ENCODE results near the gene CCN6.

The CCN6 gene

DNA sequence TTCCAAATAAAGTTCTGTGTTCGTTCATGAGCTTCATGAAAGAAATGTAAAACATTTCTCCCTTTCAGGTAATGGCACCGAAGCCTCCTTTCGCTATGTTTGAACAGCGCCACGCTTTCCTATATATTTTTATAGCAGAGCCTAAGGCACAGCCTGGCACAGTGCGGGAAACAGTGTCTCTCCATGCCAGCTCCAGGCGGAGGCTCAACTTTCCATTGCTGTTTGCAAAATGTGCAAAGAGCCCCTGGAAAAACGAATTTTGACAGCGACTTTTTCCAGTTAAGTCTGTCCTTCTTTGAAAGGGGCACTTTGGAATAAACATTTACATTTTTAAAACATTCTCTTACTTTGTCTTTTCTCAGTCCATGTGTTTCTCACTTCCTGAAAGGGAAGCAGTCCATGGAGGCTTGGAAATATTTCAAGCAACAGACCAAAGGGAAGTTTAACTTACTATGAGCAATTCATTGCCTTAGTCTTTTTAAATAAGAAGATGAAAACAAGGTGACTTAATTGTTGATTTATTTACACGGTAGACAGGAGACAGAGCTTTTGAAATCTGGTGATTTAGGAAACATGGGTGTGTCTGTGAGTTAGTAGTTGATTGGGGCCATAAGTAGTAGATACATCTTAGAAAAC, 769 bp downstream of the CCN6 start:
- DNase-seq (ENCODE audit: low spot score): no peak
- in situ Hi-C loops (cut with MboI; ENCODE audit: low sequenced_read_pairs, unreplicated experiment): no loop called here
- TF ChIP-seq CTCF (IDR thresholded peaks at IDR 0.05; ENCODE audit: borderline replicate concordance, control extremely low read depth, extremely low read depth, insufficient read depth, missing control alignments): no peak

- in situ Hi-C loops (cut with MboI; ENCODE audit: low sequenced_read_pairs, unreplicated experiment): no loop called here
- no peak for TF ChIP-seq CTCF (IDR thresholded peaks at IDR 0.05; ENCODE audit: borderline replicate concordance, control extremely low read depth, extremely low read depth, insufficient read depth, missing control alignments)
Observed at GRCh38 chr6:112058243-112059032, 4.5 kb downstream of the CCN6 start.

DNA sequence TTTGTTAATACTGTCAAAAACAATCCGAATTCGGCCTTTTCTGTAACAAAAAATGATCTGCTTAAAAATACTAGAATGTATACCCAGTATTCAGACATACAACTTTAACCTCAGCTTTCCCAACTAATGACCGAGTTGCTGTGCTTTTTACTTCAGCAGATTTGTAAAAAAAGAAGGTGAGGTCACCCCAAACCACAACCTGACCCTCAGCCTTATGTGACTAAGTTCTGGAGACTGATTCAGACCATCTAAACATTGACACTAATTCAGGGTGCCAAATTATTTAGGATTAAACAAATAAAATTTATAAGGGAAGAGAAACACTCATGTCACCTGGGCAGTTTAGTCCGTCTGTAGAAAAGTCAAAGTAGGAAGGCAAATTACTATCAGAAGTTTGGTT, 7.7 kb downstream of the CCN6 start:
- no peak for DNase-seq (ENCODE audit: low spot score)
- TF ChIP-seq CTCF (IDR thresholded peaks at IDR 0.05; ENCODE audit: borderline replicate concordance, control extremely low read depth, extremely low read depth, insufficient read depth, missing control alignments): no peak
- in situ Hi-C loops (cut with MboI; ENCODE audit: low sequenced_read_pairs, unreplicated experiment): no loop called here

More at GRCh38 chr6:112058243-112059032, 4.5 kb downstream of the CCN6 start:
- no peak for DNase-seq (ENCODE audit: low spot score)

DNA sequence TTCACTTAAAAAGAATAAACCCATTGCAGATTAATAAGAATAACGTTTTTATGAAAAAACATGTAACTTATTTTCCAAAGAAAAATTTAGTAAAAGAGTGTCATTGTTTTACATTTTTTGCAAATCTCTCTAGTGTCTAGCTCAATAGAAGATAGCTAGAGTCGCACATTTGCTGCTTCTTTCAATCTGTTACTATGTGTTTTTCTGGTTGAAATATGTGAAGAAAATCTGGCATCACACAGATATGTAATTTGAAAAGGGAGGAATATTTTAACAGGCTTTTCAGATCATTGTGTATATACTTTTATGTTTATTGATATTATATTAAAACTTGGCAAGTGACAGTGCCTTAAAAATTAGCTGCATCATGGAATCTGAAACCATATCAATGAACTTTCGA, 9.1 kb downstream of the CCN6 start:
- in situ Hi-C loops (cut with MboI; ENCODE audit: low sequenced_read_pairs, unreplicated experiment): no loop called here
- TF ChIP-seq CTCF (IDR thresholded peaks at IDR 0.05; ENCODE audit: borderline replicate concordance, control extremely low read depth, extremely low read depth, insufficient read depth, missing control alignments): no peak

GRCh38 chr6:112065426-112065986, 11.6 kb downstream of the CCN6 start:
- no peak for DNase-seq (ENCODE audit: low spot score)
- in situ Hi-C loops (cut with MboI; ENCODE audit: low sequenced_read_pairs, unreplicated experiment): no loop called here
- TF ChIP-seq CTCF (IDR thresholded peaks at IDR 0.05; ENCODE audit: borderline replicate concordance, control extremely low read depth, extremely low read depth, insufficient read depth, missing control alignments): no peak

More for the DNA sequence above, 9.1 kb downstream of the CCN6 start:
- no peak for DNase-seq (ENCODE audit: low spot score)

- DNase-seq (ENCODE audit: low spot score): no peak
- in situ Hi-C loops (cut with MboI; ENCODE audit: low sequenced_read_pairs, unreplicated experiment): no loop called here
Observed at GRCh38 chr6:112066606-112067005, 12.7 kb downstream of the CCN6 start.

More at GRCh38 chr6:112066606-112067005, 12.7 kb downstream of the CCN6 start:
- TF ChIP-seq CTCF (IDR thresholded peaks at IDR 0.05; ENCODE audit: borderline replicate concordance, control extremely low read depth, extremely low read depth, insufficient read depth, missing control alignments): no peak

All from GM13976 (cell line).